Retina (tissue), 1 donor: ENCODE measurements around the gene CDC42BPG.

Source experiments
- DNase-seq: peaks from one replicate; pipeline ENCODE4 v3.0.0-alpha.2; 2016

Gene CDC42BPG

GRCh38 chr11:64844330-64845128 lies at the start of gene CDC42BPG:
CDC42BPG (minus strand) TSS chr11:64844653; CDS start chr11:64844569, 84 bp downstream.
- DNase-seq: peak; percentile 63

GRCh38 chr11:64893194-64894069 lies 49.0 kb upstream of the CDC42BPG start:
- no peak for DNase-seq

GRCh38 chr11:64892838-64893193 lies 48.4 kb upstream of the CDC42BPG start:
- DNase-seq: no peak

GRCh38 chr11:64892411-64892831 lies 48.0 kb upstream of the CDC42BPG start:
- no peak for DNase-seq

- no peak for DNase-seq
These were observed 47.4 kb upstream of the CDC42BPG start for GRCh38 chr11:64891880-64892279.

- no peak for DNase-seq
These were observed 46.9 kb upstream of the CDC42BPG start for GRCh38 chr11:64891215-64891848.

- no peak for DNase-seq
These were observed 46.1 kb upstream of the CDC42BPG start for GRCh38 chr11:64890522-64890939.

GRCh38 chr11:64888729-64889511 lies 44.5 kb upstream of the CDC42BPG start:
- no peak for DNase-seq

GRCh38 chr11:64888406-64888728 lies 43.9 kb upstream of the CDC42BPG start:
- no peak for DNase-seq

- DNase-seq: peak; percentile 92
These were observed 43.4 kb upstream of the CDC42BPG start for GRCh38 chr11:64887757-64888405.

- no peak for DNase-seq
These were observed 42.8 kb upstream of the CDC42BPG start for GRCh38 chr11:64887234-64887756.

GRCh38 chr11:64885367-64886286 lies 41.2 kb upstream of the CDC42BPG start:
- DNase-seq: no peak

- no peak for DNase-seq
These were observed 39.6 kb upstream of the CDC42BPG start for GRCh38 chr11:64884019-64884418.

- DNase-seq: no peak
These were observed 39.1 kb upstream of the CDC42BPG start for GRCh38 chr11:64883575-64883974.

GRCh38 chr11:64882243-64882642 lies 37.8 kb upstream of the CDC42BPG start:
- no peak for DNase-seq

GRCh38 chr11:64881476-64881875 lies 37.0 kb upstream of the CDC42BPG start:
- DNase-seq: peak; percentile 34

- no peak for DNase-seq
These were observed 36.0 kb upstream of the CDC42BPG start for GRCh38 chr11:64880240-64881001.

- peak; percentile 22 for DNase-seq
These were observed 34.9 kb upstream of the CDC42BPG start for GRCh38 chr11:64879244-64879900.

GRCh38 chr11:64878494-64879243 lies 34.2 kb upstream of the CDC42BPG start, which contains the start of gene EHD1:
EHD1 (minus strand) TSS chr11:64878621; CDS start chr11:64878464, 157 bp downstream.
- peak; percentile 98 for DNase-seq
